GM20000 (cell line): ENCODE measurements around the gene ENDOV.

ENCODE experiments used
- DNase-seq: peaks from one replicate; pipeline ENCODE4 v3.0.0; 2012; ENCODE audit warnings: low spot score
- TF ChIP-seq, protein P1 (sequence below): IDR thresholded peaks from 2 replicates; pipeline ENCODE4 v1.5.1; 2012; ENCODE audit warnings: mild to moderate bottlenecking, control low read depth; ENCODE audit errors: extremely low read depth, missing control alignments

The ENDOV gene

DNA sequence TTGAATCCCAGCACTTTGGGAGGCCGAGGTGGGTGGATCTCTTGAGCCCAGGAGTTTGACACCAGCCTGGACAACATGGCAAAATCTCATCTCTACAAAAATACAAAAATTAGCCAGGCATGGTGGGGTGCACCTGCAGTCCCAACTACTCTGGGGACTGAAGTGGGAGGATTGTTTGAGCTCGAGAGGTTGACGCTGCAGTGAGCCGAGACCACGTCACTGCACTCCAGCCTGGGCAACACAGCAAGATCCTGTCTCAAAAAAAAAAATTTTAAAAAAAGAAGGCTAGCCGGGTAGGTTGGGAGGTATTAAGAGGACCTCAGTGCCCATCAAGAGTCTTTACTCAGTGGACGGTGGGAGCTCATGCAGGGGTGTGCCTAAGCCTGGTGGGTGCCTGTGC lies 65.3 kb downstream of the ENDOV start:
- TF ChIP-seq, protein P1, sequence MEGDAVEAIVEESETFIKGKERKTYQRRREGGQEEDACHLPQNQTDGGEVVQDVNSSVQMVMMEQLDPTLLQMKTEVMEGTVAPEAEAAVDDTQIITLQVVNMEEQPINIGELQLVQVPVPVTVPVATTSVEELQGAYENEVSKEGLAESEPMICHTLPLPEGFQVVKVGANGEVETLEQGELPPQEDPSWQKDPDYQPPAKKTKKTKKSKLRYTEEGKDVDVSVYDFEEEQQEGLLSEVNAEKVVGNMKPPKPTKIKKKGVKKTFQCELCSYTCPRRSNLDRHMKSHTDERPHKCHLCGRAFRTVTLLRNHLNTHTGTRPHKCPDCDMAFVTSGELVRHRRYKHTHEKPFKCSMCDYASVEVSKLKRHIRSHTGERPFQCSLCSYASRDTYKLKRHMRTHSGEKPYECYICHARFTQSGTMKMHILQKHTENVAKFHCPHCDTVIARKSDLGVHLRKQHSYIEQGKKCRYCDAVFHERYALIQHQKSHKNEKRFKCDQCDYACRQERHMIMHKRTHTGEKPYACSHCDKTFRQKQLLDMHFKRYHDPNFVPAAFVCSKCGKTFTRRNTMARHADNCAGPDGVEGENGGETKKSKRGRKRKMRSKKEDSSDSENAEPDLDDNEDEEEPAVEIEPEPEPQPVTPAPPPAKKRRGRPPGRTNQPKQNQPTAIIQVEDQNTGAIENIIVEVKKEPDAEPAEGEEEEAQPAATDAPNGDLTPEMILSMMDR = no peak
- DNase-seq = no peak

DNA sequence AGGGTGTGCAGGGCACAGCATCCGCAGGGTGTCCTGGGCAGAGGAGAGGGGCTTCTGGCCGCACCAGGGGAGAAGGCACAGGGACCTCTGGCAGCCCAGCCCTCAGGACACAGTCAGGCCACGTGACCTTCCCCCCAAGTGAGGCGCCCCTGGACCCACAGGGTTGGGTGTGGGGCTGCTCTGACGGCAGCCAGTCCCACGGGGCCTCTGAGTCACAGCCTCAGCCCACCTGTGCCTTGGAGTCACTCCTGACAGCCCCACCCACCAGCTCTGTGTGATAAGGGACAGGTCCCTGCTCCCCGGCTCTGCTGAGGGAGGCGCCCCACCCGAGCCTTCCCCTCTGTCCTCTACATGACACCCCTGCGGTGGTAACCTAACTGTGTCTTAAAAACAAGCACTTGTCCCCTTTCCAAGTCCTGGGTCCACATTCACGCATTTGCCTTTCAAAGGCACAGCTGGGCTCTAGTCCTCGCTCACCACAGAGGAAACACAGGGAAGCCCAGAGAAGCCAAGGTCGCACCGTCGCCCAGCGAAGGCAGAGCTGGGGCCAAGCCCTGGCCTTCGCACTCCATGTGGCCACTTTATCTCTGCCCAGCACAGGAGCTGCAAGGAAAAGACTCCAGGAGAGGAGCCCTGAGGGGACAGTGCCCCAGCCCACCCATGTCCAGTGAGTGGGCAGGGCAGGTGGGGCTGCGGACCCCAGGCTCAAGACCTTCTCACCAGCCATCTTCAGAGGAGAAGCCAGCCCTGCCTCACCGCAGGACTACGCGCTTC lies 66.5 kb downstream of the ENDOV start:
- TF ChIP-seq, protein P1 = no peak
- DNase-seq = no peak

DNA sequence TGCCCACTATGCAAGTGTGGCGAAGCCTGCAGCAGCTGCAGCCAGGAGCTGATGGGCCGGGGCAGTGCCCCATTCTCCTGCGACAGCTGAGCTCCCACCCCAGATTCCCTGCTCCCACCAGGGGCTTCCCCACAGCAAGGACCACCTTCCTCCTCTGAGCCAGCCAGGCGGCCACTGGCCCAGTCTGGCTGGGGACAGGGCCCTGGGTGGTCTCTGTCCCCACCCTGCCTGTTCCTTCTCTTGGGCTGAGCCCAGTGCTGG lies 67.0 kb downstream of the ENDOV start:
- DNase-seq = no peak
- TF ChIP-seq, protein P1 = no peak

DNA sequence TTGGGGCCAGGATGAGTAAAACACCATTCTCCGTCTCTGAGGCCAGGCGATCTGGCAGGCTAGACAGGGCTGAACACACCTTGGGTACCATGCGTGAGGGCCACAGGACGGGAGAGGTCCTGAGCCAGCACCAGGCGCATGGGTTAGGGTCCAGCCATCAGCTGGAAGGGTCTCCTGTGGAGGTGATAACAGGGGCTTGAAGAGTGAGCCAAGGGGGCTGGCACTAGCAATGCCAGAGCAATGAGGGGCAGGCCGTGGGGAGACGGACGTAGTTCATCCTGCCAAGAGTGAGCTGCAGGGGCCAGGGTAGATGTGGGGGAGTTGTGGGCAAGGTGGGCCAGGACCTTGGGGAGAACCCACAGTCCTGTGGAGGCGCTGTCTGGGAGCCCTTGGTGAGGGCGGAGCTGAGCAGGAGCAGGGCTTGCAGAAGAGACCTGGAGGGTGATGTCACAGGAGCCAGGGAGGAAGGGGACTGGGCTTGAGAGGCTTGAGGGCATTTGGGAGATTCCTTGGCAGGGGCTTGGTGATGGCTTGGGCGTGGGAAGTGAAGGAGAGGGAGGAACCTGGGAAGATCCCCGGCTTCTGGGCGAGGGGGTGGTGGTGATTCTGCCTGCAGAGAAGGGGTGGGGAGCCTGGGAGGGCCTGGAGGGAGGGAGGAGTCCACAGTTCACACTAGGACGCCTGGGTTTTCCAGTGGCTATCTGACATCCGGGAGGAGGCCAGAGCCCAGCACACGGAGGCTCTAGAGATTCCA lies 67.8 kb downstream of the ENDOV start:
- TF ChIP-seq, protein P1 = no peak
- no peak for DNase-seq

DNA sequence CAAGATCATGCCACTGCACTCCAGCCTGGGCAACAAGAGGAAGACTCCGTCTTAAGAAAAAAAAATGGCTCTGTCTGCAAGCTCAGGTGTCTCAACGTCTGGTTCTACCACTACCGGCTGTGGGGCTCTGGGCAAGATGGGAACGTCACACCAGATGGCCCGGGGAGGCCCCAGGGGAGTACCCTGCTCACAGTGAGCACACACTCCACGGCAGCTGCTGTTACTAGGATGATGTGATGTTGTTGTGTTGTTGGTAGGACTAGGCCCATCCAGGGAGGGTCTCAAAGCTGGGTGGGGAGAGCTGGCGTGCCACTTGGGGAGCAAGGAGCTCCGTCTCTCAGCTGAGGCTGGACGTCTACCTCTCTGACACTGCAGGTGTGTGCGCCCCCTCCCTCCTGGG lies 70.9 kb downstream of the ENDOV start:
- TF ChIP-seq, protein P1 = no peak
- peak; percentile 60 for DNase-seq

DNA sequence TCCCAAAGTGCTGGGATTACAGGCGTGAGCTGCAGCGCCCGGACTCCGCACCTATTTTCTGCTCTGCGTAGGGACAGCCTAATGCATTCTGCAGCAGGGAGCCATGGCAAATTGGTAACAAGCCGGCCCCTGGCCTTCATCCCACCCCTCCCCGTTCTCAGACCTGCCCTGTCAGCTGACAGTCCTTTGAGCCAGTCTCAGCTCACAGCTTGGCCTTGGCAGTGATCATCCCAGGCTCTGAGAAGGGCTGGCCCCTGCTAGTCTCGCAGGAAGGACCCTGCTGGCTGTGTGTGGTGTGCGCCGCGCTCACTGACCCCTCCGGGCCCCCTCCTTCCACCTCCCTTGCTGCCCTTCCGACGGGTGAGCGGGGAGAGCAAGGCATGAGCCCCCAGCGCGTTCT lies 71.7 kb downstream of the ENDOV start:
- TF ChIP-seq, protein P1 = no peak
- no peak for DNase-seq

DNA sequence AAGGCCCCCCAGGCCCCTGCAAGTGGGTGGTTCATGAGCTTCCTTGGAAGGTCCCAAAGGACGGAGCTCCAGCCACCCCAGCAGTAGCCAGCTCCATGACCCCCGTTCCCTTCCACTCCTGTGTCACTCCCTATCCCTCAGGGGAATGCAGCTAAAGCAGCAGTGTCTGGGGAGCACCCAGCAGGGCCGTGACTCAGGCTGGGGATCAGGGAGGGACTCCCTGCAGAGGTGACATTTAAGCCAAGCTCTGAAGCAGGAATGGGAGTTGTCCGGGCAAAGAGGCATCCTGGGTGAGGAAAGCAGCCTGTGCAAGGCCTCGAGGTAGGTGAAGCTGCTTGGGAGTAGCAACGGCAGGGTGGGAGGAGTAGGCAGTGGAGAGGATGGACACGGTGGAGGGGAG lies 72.5 kb downstream of the ENDOV start:
- TF ChIP-seq, protein P1 = no peak
- no peak for DNase-seq
